KBM-7 (cell line): ENCODE data around the gene CHCHD6.

Experiments used
- DNase-seq: peaks from one replicate; pipeline ENCODE4 v3.0.0-alpha.2; 2015
- in situ Hi-C: fragments of 300-500 bp; cut with MboI; formaldehyde crosslinking; loops from 2 replicates; pipeline ENCODE4 v1.14.3; 2020; ENCODE audit warnings: low sequenced_read_pairs, low pct_unique_long_range_greater_than_20kb, mixed read lengths

CHCHD6 gene, protein sequence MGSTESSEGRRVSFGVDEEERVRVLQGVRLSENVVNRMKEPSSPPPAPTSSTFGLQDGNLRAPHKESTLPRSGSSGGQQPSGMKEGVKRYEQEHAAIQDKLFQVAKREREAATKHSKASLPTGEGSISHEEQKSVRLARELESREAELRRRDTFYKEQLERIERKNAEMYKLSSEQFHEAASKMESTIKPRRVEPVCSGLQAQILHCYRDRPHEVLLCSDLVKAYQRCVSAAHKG

GRCh38 chr3:126703512-126704493 lies at the start of gene CHCHD6:
Gene CHCHD6, plus strand, starts transcription at chr3:126704240. Its CDS starts 73 bp downstream, at chr3:126704313.
- in situ Hi-C loops, result no loop called here

GRCh38 chr3:126654571-126655383 lies 49.3 kb upstream of the CHCHD6 start, which contains the start of gene TXNRD3:
Gene TXNRD3, minus strand, starts transcription at chr3:126655124.
- in situ Hi-C loops, result no loop called here
- DNase-seq, result peak; percentile 48

More at GRCh38 chr3:126703512-126704493, at the start of gene CHCHD6:
- DNase-seq, result peak; percentile 98

GRCh38 chr3:126655887-126656286 lies 48.2 kb upstream of the CHCHD6 start:
- in situ Hi-C loops, result no loop called here
- DNase-seq, result no peak

DNA sequence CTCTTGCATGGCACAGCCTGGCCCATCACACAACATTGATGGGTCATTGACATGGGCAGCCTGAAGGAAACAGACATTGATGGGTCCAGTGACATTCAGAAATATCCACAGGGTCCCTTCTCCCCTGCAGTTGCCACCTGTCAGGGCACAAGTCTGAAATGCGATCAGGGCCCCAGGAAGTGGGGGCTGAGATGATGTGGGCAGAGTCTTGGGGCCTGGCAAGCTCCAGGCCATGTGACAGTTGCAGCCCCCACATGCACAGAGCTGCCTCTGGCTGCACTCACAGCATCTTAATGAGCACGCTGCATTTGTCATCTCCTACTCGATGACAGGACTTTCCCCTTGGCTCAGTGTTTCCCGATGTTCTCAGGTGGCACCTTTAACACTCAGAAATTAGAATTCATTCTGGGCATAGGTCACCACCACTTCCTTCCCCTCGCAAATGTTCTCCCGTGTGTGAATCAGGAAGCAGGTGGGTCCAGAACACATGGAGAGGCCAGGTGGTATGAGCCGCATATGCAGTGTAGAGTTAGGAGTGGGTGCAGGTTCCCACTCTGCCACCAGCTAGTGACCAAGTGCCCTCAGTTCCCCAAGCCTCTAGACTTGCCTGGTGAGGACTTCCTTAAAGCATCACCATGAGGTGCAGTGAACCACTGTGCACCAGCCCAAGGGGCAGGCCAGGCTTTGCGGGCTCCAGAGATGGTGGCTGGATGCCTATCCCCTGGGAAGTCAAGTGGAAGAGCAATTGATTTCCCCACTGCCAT lies 47.5 kb upstream of the CHCHD6 start:
- in situ Hi-C loops, result no loop called here
- no peak for DNase-seq

DNA sequence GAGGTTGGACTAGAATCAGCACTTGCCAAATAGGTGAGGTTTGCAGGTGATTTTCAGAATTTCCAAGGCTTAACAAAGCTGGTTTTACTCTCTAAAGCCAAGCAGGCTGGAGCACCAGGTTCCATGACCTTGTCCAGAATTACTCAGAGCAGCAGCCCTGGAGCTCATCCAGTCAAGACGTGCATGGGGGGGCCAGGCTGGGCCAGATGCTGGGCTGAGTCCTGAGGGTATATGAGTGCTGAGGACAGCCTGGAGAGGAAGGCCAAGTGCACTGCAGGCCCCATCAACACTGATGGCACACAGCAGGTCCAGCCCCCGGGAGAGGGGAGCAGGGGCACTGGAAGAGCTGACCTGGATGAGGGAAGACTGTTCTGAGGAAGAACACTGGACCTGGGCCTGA lies 46.1 kb upstream of the CHCHD6 start:
- in situ Hi-C loops, result no loop called here
- DNase-seq, result no peak

DNA sequence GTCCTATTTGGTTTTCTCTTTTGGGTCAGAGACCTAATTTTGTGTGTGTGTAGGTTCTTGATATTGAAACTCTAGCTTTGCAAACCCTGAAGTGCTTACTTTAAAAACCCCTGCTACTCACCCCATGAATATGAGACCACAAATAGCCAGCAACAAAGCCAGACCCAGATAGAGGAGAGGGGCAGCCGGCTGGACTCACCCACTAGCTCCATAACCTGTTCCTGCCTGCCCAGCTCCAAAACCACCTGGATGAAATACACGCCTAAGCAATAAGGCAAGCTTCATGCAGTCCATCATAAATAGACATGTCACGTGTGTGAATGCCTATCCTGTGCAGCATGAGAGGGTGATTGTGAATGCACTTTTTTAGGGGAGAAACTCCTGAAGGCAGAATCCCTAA lies 45.5 kb upstream of the CHCHD6 start:
- DNase-seq, result no peak
- in situ Hi-C loops, result no loop called here

DNA sequence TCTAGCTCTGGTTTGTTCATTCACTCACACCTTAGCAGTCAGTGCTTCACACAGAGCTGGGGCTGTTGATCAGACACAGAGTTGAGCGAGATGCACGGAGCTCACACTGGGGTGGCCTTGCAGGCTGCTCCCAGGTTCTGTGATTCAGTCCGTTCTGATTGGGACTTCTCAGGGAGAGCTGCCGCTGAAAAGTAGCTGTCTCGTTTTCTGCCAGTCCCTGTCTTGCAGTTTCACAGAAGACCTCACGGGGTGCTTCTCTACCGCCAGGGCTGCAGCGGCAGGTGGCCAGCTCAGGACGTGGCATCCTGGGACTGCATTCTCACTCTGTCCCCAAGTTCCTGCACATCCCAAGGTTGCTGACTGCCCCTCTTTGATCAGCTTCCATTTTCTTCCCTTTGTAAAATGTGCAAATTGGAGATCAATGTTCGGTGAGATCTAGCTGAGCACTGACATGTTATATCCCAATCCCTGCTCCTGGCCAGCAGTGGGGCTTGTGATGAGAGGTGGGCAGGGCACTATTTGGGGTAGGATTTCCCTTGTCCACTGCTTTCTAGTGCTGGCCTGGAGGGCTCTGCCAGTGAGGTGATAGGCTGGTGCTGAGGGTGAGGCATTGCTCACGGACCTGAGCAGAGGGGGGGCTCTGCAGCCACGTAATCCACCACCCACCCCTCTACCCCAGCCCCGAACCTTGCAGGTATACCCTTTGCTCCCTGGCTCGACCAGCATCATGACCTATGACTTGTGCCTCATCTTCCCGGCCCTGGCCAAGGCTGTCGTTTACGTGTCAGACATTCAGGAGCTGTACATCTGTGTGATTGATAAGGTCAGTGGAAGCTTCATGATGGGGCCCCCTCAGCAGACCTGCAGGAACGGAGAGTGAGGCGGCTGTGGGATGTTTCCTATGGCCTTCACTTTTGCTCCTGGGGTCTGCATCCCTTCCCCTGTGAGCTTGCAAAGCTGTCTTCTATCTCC lies 43.8 kb upstream of the CHCHD6 start:
- DNase-seq, result no peak
- in situ Hi-C loops, result no loop called here

DNA sequence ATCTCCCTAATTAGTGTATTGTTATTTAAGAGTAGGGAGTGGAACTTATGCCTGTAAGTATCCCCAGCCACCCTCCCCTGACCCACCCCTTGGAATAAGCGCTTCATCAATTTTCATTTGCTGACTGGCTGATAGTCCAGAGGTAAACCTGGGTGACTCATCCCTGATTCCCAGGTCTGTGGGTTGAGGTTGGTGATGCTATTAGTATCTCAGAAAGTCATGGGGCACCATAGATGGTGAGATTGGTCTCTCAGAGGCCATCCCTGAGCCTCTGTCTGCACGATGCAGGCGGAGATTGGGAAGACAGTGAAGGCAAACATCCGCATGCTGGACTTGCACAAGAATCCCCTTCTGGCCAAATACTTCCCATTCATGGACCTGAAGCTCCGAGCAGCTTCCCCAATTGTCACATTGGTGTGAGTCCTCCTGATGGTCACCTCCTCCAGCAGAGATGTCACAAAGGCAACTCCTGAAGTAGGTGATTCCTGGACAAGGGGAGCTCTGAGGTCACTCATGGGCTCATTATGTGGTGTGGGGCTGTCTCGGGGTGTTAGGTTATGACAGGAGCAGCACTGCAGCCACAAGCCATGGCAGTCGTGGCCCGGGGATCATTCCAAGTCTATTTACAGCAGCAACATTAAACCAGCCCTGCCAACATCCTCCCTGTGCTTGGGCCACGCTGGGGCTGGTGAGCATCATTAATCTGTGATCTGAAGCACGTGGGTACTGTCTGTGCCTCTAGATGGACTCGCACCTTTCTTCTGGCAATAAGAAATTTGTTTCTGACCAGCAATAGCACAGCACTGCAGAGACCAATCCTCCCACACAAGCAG lies 42.3 kb upstream of the CHCHD6 start:
- in situ Hi-C loops, result no loop called here
- no peak for DNase-seq

DNA sequence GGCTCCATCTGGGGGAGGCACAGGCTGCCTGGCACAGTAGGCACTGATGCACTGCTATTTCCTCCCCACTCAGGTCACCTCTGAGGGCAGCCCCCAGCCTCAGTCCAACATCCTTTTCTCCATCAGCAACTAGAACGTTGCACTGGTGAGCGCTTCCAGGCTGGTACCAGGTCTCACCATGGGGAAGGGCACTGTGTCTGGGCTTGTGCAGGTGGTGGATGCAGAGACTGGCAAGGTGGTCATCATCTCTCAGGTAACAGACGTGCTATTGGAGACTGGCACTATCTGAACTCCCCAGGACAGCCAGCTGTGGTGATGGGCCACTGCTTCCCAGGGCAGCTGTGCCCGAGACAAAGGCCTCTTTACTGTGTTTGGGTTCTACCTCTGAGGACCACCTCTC lies 40.8 kb upstream of the CHCHD6 start:
- DNase-seq, result no peak
- in situ Hi-C loops, result no loop called here

DNA sequence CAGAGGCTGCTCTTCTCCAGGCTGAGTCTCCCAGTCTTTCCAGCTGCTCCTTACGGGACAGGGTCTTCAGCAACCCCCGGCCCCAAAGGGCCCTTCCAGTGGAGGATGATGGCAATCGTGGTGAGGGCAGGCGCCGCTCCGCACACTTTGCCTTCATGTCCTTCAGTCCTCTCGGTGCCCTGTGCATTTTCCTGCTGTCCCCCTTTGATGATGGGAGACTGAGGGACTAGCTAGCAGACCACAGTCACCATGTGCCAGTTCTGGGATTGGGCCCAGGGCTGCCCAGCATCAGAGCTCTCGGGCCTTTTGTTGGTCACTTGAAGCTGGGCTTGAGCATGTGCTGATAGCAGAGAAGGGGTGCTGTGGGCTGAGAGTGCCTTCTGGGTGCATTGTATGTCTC lies 40.3 kb upstream of the CHCHD6 start:
- in situ Hi-C loops, result no loop called here
- DNase-seq, result no peak

GRCh38 chr3:126664591-126665214 lies 39.3 kb upstream of the CHCHD6 start:
- no peak for DNase-seq
- in situ Hi-C loops, result no loop called here

GRCh38 chr3:126665221-126665936 lies 38.7 kb upstream of the CHCHD6 start:
- in situ Hi-C loops, result no loop called here
- DNase-seq, result no peak

- in situ Hi-C loops, result no loop called here
- DNase-seq, result no peak
Observed at GRCh38 chr3:126665959-126666657, 37.9 kb upstream of the CHCHD6 start.

- DNase-seq, result no peak
- in situ Hi-C loops, result no loop called here
Observed at GRCh38 chr3:126666658-126667528, 37.1 kb upstream of the CHCHD6 start.
